NT2/D1 (cell line): ENCODE data around the gene AGFG2.

Source experiments
- SUZ12 ChIP-seq: IDR thresholded peaks from 2 replicates; pipeline ENCODE4 v1.6.1; 2011; ENCODE audit not compliant: insufficient read length, insufficient read depth; ENCODE audit errors: extremely low read depth
- ZNF274 ChIP-seq: IDR thresholded peaks from 2 replicates; pipeline ENCODE4 v1.6.1; 2011; ENCODE audit warnings: mild to moderate bottlenecking, low read depth, low read length

DNA sequence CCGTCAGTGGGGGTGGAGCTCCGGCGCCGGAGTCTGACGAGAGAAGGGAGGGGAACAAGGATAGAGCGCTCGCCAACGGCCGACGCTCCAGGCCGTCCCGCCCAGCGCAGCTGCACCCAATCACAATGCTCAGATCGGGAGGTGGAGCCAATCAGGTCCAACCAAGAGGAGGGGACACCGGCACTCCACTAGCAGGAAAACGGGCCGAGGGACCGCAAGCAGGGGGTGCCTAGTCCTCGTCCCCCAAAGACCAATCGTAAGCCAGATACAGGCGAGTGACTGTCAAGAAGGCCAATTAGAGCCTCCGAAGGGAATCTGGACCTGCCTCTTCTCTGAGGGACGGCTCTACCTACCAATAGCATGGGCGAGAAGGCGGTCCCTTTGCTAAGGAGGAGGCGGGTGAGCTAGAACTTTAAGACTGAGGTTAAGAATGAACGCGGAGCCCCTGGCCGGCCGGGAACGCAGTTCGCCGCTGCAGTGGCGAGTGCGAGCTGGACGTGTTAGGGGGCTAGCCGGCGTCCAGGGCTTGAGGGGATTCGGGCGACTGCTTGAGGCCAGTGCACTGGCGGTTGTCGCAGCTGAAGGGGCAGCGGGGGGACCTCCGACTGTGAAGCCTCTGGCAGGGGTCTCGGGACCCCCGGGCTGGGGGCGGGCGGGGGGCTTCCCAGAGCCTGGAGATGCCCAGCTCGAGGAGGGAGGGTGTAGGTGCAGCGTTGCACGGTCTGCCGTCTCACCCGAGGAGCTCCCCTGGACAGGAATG lies 47.4 kb downstream of the AGFG2 start, which contains the start of gene FBXO24:
- TF ChIP-seq ZNF274 (no peak), SUZ12 (no peak)
